ENCODE measurements around the gene SOCS3.
"Not testable (repeated sequence)": the region's sequence is repeated elsewhere in the genome, so short reads cannot be mapped to it uniquely, and the experiment has no call there.

The SOCS3 gene

GRCh38 chr17:78348055-78348770 lies 11.7 kb downstream of the SOCS3 start:
- DNase-seq (ENCODE audit: low spot score): no peak

GRCh38 chr17:78347453-78347852 lies 12.4 kb downstream of the SOCS3 start:
- no peak for DNase-seq (ENCODE audit: low spot score)

GRCh38 chr17:78346605-78347250 lies 13.1 kb downstream of the SOCS3 start:
- no peak for DNase-seq (ENCODE audit: low spot score)

GRCh38 chr17:78345791-78346494 lies 13.9 kb downstream of the SOCS3 start:
- no peak for DNase-seq (ENCODE audit: low spot score)

- no peak for DNase-seq (ENCODE audit: low spot score)
These were observed 14.7 kb downstream of the SOCS3 start for GRCh38 chr17:78345172-78345571.

GRCh38 chr17:78344666-78345065 lies 15.2 kb downstream of the SOCS3 start:
- no peak for DNase-seq (ENCODE audit: low spot score)

GRCh38 chr17:78343543-78344201 lies 16.2 kb downstream of the SOCS3 start:
- DNase-seq (ENCODE audit: low spot score): no peak

GRCh38 chr17:78343187-78343542 lies 16.7 kb downstream of the SOCS3 start:
- DNase-seq (ENCODE audit: low spot score): no peak

- DNase-seq (ENCODE audit: low spot score): no peak
These were observed 17.3 kb downstream of the SOCS3 start for GRCh38 chr17:78342449-78343186.

GRCh38 chr17:78341559-78342448 lies 18.1 kb downstream of the SOCS3 start:
- peak; percentile 78 for DNase-seq (ENCODE audit: low spot score)

GRCh38 chr17:78340183-78340955 lies 19.5 kb downstream of the SOCS3 start:
- no peak for DNase-seq (ENCODE audit: low spot score)

GRCh38 chr17:78338486-78339259 lies 21.2 kb downstream of the SOCS3 start:
- DNase-seq (ENCODE audit: low spot score): no peak

GRCh38 chr17:78337244-78338109 lies 22.4 kb downstream of the SOCS3 start:
- no peak for DNase-seq (ENCODE audit: low spot score)

GRCh38 chr17:78335209-78335608 lies 24.7 kb downstream of the SOCS3 start:
- DNase-seq (ENCODE audit: low spot score): no peak

GRCh38 chr17:78332991-78333390 lies 26.9 kb downstream of the SOCS3 start:
- no peak for DNase-seq (ENCODE audit: low spot score)

- DNase-seq (ENCODE audit: low spot score): not testable (repeated sequence)
These were observed 28.5 kb downstream of the SOCS3 start for GRCh38 chr17:78331355-78331754.

GRCh38 chr17:78330570-78331224 lies 29.2 kb downstream of the SOCS3 start:
- DNase-seq (ENCODE audit: low spot score): no peak
